Pancreas (tissue), 10 donors: ENCODE data around the gene METTL27. TPM values are rescaled to one million over a fixed set of nuclear protein-coding genes. Genes with fewer than 3 reads are reported as not detected.
A peak's percentile ranks its signal among the peaks of the same experiment; 100 is the strongest.
"Not testable (repeated sequence)": the region's sequence is repeated elsewhere in the genome, so short reads cannot be mapped to it uniquely, and the experiment has no call there.

Source experiments
- ATAC-seq, 4 donors: fragments of 200-7000 bp; cut with Tn5 transposase; one replicate each; pipeline versions ENCODE4 v1.8.0 to v1.9.1; 2020; ENCODE audit warnings: mild to moderate bottlenecking in 4 of 4, moderate library complexity in 4 of 4
- DNase-seq, 6 donors: peaks; one replicate each; pipeline ENCODE4 v3.0.0-alpha.2; 2020
- FAIRE-seq: peaks from 2 replicates; lab custom pipeline; 2012; peaks lifted over from hg19 to GRCh38; lab: Jason Lieb, UNC
- H3K27ac ChIP-seq, 4 donors: fragments of 200-600 bp; sonication (generic); 1 replicate in 3 of 4; 2 replicates in 1 of 4; pipeline versions ENCODE4 v1.5.0 to v1.8.0; 2020
- H3K27me3 ChIP-seq, 4 donors: fragments of 200-600 bp; one replicate each; pipeline ENCODE4 v1.8.0; 2021
- H3K36me3 ChIP-seq, 3 donors: fragments of 200-600 bp; sonication (generic) in 1 of 3; one replicate each; pipeline versions ENCODE4 v1.5.0 to v1.8.0; 2020 to 2021
- H3K4me1 ChIP-seq, 3 donors: fragments of 200-600 bp; one replicate each; pipeline ENCODE4 v1.8.0; 2021
- H3K4me3 ChIP-seq, 4 donors: fragments of 200-600 bp; sonication (generic) in 2 of 4; one replicate each; pipeline versions ENCODE4 v1.5.0 to v1.8.0; 2020 to 2021
- H3K9me3 ChIP-seq, 4 donors: fragments of 200-600 bp; one replicate each; pipeline ENCODE4 v1.8.0; 2021
- WGBS, 2 donors: extraction: QIAGEN DNeasy Blood & Tissue Kit; methylation state at CpG; one replicate each; pipeline ENCODE4 v1.1.7; 2013; 5-methylcytosine and 5-hydroxymethylcytosine counted together
- intact Hi-C, 3 donors: fragments of 100-400 bp; cut with DNase I; formaldehyde crosslinking; loops; one replicate each; pipeline versions ENCODE4 v1.11.1 to v1.14.2; 2022
- polyA plus RNA-seq, 2 donors: library from polyadenylated mRNA; stranded (reverse); fragments of 200-250 nt; gene quantifications; one replicate each; pipeline ENCODE4 v1.2.3, GENCODE V29; 2013
- total RNA-seq, 6 donors: library from RNA; stranded (reverse); fragmentation: NEBNext Ultra II Directional in 4 of 6; extraction: Animal tissue kit (Norgen Biotek cat#: 25700) in 4 of 6; gene quantifications; one replicate each; pipeline versions ENCODE4 v1.2.1 to v1.2.4, GENCODE V29; 2021 to 2023
- TF ChIP-seq, protein P1 (sequence below), 4 donors: fragments of 200-600 bp; sonication (generic) in 3 of 4; IDR thresholded peaks; one replicate each; pipeline versions ENCODE4 v1.5.0 to v1.8.0; 2021; ENCODE audit warnings: antibody characterized with exemption in 4 of 4
- donor health status: healthy with polysubstance abuse.
- donor health status: DM: no; HTN: no; CAD: no; lungs with moderate emphysema.
- donor health status: DM: no; HTN: no; CAD: no.
- donor health status: control.
- donor health status: control.
- donor health status: Bipolar disorder and iron deficiency.
- donor health status: DM: yes; HTN: yes; CAD: no.
- donor health status: DM: no; HTN: no; CAD: no.
- donor health status: DM: no; HTN: no; CAD: no.
- donor health status: DM: yes; HTN: yes; CAD: no.

METTL27 gene
- total and polyA plus RNA-seq, 8 donors = 3.0 to 11.2 (median 5.5) TPM

DNA sequence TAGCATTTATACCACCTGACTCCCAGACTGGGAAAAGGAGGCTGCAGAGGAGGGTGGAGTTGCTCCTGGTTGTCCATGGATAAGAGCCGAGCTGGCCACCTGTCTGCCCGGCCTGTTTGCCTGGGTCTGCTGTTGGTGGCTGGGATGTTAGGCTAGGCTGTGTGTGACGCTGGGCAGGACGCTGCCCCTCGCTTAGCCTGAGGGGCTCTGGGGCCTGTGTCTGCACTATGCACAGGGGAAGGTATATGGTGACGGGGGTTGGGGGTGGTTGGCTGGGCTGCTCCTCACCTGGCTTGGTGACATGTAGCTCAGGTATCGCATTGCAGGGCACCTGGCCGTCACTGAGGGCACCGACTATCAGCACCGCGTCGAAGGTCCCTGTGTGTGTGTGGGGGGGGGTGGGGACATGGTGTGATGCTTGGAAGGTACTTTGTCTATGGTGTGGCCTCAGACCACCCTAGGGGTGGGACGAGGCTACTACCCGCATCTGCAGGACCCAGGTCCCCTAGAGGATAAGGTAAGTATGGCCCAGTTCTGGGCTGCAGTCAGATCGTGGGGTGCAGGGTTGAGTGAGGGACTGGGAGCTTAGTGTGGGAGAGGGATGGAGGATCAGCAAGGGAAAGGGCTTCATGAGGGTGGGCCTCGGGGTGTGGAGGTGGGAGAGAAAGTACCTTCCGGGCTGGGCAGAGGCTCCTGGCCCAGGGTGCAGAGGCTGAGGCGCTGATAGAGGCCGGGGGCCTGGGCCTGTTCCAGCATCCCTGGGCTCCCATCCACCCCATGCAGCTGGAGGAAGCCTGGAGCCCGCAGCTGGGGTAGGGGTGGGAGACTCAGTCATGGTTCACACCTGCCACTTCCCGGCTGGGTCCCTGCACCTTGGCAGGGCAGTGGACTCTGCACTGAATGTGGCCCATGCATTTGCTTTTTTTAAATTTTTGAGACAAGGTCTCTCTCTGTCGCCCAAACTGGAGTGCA, 2.3 kb downstream of the METTL27 start:
- Histone ChIP-seq H3K36me3 (no peaks in the 10 kb centered on the region), H3K4me1 (peaks cover 4 to 7% (median 4%) of the 10 kb centered on the region in 3 donors), H3K27ac (no peak overlapping the region), H3K4me3 (no peak overlapping the region), H3K9me3 (no peaks in the 10 kb centered on the region), H3K27me3 (no peaks in the 10 kb centered on the region)
- TF ChIP-seq, protein P1, sequence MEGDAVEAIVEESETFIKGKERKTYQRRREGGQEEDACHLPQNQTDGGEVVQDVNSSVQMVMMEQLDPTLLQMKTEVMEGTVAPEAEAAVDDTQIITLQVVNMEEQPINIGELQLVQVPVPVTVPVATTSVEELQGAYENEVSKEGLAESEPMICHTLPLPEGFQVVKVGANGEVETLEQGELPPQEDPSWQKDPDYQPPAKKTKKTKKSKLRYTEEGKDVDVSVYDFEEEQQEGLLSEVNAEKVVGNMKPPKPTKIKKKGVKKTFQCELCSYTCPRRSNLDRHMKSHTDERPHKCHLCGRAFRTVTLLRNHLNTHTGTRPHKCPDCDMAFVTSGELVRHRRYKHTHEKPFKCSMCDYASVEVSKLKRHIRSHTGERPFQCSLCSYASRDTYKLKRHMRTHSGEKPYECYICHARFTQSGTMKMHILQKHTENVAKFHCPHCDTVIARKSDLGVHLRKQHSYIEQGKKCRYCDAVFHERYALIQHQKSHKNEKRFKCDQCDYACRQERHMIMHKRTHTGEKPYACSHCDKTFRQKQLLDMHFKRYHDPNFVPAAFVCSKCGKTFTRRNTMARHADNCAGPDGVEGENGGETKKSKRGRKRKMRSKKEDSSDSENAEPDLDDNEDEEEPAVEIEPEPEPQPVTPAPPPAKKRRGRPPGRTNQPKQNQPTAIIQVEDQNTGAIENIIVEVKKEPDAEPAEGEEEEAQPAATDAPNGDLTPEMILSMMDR (IDR thresholded peaks at IDR 0.05) = no peak
- peak in 1 of 4 donors; percentile 19 for ATAC-seq
- intact Hi-C loops = no loop called here
- no peak for FAIRE-seq
- peak in 3 of 6 donors; percentile 47 to 70 (median 59) for DNase-seq
- WGBS, 2 donors = 84 to 89% methylated on average over 22 of the region's 22 CpGs

DNA sequence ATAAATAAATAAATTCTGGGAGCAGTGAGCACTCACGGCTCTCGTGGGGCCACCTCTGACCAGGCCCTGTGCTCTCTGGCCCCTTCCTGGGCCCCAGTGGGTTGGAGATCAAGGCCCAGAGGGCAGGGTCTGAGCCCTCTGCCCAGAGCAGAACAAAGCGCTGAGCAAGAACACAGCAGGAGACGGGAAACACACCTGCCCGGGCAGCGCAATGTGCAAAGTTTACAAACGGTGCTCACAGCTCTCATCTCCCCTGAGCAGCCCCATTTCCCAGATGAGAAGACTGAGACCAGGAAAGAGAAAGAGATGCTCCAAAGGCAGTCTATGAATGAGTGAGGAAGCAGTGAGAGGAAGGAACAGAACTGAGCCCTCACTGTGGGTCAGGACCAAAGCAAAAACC, 3.0 kb downstream of the METTL27 start:
- Histone ChIP-seq H3K9me3 (no peaks in the 10 kb centered on the region), H3K27me3 (no peaks in the 10 kb centered on the region), H3K4me1 (peaks cover 4 to 7% (median 4%) of the 10 kb centered on the region in 3 donors), H3K27ac (no peak overlapping the region), H3K4me3 (no peak overlapping the region), H3K36me3 (no peaks in the 10 kb centered on the region)
- TF ChIP-seq, protein P1 (IDR thresholded peaks at IDR 0.05) = no peak
- WGBS, 2 donors = 92% methylated on average over 7 of the region's 7 CpGs
- intact Hi-C loops = no loop called here
- DNase-seq (peak in 1 of 6 donors; percentile 48), FAIRE-seq (no peak), ATAC-seq (no peak)

DNA sequence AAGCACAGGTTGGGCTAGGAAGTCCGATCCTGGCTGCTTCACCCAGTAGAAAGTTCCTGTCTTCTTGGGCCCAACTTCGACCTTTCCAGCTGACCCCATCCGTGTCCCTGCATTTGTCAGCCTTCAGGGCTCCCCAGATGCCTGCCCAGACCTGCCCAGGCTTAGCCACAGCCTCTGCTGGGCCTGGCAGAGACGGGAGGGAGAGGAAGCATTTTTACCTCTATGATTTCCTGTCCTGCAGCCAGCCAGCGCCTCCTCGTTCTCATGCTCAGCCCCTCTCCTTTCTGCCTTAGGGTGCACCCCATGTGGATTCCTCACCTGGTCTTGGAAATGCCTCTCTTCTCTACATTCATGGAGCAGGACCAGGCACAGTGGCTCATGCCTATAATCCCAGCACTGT, 3.7 kb downstream of the METTL27 start:
- Histone ChIP-seq H3K4me1 (peaks cover 4 to 7% (median 6%) of the 10 kb centered on the region in 3 donors), H3K27ac (no peak overlapping the region), H3K4me3 (no peak overlapping the region), H3K9me3 (no peaks in the 10 kb centered on the region), H3K36me3 (no peaks in the 10 kb centered on the region), H3K27me3 (no peaks in the 10 kb centered on the region)
- DNase-seq (no peak), ATAC-seq (no peak), FAIRE-seq (no peak)
- WGBS, 2 donors = 70 to 78% methylated on average over 6 of the region's 6 CpGs
- intact Hi-C loops = no loop called here
- TF ChIP-seq, protein P1 (IDR thresholded peaks at IDR 0.05) = no peak

DNA sequence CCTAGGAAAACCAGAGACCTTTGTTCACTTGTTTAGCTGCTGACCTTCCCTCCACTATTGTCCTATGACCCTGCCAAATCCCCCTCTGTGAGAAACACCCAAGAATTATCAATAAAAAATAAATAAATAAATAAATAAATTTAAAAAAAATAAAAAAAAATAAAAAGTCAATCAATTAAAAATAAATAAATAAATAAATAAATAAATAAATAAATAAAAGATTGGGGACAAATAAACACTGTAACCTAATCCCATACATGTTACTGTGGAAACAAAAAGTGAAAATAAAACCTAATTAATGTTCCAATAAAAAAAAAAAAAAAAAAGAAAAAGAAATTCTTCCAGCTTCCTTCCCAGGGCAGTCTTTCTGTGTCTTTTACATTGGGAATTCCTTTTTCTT, 5.1 kb downstream of the METTL27 start:
- intact Hi-C loops, DNase-seq, H3K4me3 ChIP-seq, H3K4me1 ChIP-seq, H3K27ac ChIP-seq, ATAC-seq, H3K36me3 ChIP-seq, H3K27me3 ChIP-seq, H3K9me3 ChIP-seq: not testable (repeated sequence)
- peak; percentile 77 for FAIRE-seq

DNA sequence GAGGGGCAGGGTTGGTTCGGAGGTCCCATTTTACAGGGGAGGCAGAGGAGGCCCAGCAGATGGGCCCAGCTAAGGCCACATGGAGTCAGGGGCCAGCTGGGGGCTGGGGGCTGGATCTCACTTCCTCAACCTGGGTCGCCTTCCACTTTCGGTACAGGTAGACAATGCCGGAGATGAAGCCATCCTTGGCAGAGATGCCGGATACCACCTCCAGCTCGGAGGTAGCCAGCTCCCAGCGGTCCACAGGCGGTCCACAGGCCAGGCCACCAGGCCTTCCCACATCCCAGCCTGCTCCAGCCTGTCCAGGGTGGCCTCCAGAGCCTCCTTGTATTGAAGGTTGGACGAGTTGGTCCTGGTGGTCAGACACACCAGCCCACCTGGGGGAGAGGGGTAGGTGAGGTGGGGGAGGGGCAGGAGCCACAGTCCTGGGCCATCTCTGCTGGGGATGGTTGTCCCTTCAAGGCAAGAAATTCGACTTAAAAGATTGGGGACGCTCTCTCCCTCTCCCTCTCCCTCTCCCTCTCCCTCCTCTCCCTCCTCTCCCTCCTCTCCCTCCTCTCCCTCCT, 7.6 kb downstream of the METTL27 start:
- H3K36me3 ChIP-seq = no peaks in the 10 kb centered on the region
- H3K27me3 ChIP-seq = no peaks in the 10 kb centered on the region
- WGBS, 2 donors = 85 to 95% methylated on average over 9 to 11 of the region's 11 CpGs
- H3K27ac ChIP-seq = no peak overlapping the region
- TF ChIP-seq, protein P1 (IDR thresholded peaks at IDR 0.05) = no peak
- ATAC-seq (no peak), DNase-seq (peak in 2 of 6 donors; percentile 54 to 70), FAIRE-seq (no peak)
- intact Hi-C loops = no loop called here
- no peaks in the 10 kb centered on the region for H3K9me3 ChIP-seq
- H3K4me1 ChIP-seq = peaks cover 9 to 12% (median 9%) of the 10 kb centered on the region in 3 donors
- H3K4me3 ChIP-seq = no peak overlapping the region
